COLO829 (cell line): ENCODE data around the gene STOX1.
"Not testable (repeated sequence)": the region's sequence is repeated elsewhere in the genome, so short reads cannot be mapped to it uniquely, and the experiment has no call there.

ENCODE experiments used
- DNase-seq: peaks from one replicate; pipeline ENCODE4 v3.0.0; 2012; ENCODE audit warnings: low spot score

Gene STOX1, protein sequence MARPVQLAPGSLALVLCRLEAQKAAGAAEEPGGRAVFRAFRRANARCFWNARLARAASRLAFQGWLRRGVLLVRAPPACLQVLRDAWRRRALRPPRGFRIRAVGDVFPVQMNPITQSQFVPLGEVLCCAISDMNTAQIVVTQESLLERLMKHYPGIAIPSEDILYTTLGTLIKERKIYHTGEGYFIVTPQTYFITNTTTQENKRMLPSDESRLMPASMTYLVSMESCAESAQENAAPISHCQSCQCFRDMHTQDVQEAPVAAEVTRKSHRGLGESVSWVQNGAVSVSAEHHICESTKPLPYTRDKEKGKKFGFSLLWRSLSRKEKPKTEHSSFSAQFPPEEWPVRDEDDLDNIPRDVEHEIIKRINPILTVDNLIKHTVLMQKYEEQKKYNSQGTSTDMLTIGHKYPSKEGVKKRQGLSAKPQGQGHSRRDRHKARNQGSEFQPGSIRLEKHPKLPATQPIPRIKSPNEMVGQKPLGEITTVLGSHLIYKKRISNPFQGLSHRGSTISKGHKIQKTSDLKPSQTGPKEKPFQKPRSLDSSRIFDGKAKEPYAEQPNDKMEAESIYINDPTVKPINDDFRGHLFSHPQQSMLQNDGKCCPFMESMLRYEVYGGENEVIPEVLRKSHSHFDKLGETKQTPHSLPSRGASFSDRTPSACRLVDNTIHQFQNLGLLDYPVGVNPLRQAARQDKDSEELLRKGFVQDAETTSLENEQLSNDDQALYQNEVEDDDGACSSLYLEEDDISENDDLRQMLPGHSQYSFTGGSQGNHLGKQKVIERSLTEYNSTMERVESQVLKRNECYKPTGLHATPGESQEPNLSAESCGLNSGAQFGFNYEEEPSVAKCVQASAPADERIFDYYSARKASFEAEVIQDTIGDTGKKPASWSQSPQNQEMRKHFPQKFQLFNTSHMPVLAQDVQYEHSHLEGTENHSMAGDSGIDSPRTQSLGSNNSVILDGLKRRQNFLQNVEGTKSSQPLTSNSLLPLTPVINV

GRCh38 chr10:68826764-68827591 lies at the start of gene STOX1:
Gene STOX1 (plus strand): TSS chr10:68827531. CDS start chr10:68827624, 93 bp downstream.
- no peak for DNase-seq

DNA sequence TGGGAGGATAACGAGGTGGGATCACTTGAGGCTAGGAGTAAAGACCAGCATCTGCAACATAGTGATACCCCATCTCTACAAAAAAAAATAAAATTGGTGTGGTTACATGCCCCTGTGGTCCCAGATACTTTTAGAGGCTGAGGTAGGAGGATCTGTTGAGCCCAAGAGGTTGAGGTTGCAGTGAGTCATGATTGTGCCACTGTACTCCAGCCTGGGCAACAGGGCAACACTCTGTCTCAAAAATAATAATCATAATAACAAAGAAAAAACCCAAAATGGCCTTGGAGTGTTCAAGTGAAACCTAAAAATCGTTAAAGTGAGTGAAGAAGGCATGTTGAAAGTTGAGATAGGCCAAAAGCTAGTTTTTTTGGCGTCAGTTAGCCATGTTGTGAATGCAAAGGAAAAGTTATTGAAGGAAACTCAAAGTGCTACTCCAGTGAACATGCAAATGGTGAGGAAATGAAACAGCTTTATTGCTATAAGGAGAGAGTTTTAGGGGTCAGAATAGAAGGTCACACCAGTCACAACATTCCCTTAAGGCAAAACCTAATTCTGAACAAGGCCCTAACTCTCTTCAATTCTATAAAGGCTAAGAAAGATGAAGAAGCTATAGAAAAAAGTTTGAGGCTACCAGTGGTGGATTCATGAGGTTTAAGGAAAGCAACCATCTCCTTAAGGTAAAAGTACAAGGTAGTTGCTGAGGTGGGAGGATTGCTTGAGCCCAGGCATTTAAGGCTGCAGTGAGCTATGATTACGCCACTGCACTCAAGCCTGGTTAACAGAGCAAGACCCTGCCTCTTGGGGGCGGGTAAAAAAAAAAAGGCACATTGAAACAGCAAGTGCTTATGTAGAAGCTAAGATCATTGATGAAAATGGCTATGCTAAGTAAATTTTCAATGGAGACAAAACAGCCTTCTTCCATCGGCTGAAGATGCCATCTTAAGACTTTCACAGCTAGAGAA lies 45.4 kb upstream of the STOX1 start:
- no peak for DNase-seq

- no peak for DNase-seq
Observed at GRCh38 chr10:68784476-68784875, 42.9 kb upstream of the STOX1 start.

GRCh38 chr10:68787813-68788212 lies 39.5 kb upstream of the STOX1 start:
- DNase-seq, result no peak

DNA sequence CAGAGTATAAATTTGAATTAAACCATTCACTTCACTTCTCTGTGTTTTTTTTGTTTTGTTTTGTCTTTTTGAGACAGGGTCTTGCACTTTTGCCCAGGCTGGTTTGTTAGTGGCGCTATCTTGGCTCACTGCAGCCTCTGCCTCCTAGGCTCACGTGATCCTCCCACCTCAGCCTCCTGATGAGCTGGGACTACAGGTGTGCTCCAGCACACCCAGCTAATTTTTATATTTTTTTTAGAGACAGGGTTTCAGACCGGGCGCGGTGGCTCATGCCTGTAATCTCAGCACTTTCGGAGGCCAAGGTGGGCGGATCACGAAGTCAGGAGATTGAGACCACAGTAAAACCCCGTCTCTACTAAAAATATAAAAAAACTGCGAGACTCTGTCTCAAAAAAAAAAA lies 36.9 kb upstream of the STOX1 start:
- no peak for DNase-seq

DNA sequence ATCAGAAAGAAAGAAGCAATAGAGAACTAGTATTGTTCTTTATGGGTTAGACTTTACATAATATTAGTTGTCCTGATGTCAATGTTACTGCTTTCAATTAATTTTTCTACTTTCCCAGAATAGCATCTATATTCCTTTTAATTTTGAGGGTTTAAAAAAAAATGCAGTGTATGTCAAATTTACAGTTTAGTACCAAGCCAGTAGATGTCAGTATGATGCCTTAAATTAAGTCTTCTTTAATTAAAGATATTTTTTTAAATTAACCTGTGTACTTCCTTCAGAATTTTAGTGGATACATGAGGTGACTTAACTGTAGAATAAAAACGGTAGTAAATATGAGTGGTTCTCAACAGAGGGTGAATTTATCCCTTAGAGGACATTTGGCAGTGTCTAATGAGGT lies 35.2 kb upstream of the STOX1 start:
- DNase-seq, result no peak

DNA sequence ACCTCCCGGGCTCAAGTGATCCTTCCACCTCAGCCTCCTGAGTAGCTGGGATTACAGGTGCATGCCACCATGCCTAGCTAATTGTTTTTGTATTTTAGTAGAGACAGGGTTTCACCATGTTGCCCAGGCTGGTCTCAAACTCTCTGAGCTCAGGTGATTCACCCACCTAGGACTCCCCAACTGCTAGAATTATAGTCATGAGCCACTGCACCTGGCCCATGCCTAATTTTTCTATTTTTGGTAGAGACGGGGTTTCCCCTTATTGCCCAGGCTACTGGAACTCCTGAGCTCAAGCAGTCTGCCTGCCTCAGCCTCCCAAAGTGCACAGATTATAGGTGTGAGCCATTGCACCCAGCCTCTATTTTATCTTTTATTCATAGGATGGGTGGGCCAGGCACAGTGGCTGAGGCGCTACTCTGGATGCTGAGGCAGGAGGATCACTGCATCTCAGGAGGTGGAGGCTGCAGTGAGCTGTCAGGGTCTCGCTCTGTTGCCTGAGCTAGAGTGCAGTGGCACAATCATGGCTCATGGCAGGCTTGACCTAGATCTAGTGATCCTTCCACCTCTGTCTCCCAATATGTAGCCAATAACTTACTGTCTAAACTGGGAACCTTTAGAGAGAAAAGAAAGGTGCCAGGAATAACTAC lies 31.3 kb upstream of the STOX1 start:
- DNase-seq, result no peak

- DNase-seq, result no peak
Observed at GRCh38 chr10:68796605-68797004, 30.7 kb upstream of the STOX1 start.

DNA sequence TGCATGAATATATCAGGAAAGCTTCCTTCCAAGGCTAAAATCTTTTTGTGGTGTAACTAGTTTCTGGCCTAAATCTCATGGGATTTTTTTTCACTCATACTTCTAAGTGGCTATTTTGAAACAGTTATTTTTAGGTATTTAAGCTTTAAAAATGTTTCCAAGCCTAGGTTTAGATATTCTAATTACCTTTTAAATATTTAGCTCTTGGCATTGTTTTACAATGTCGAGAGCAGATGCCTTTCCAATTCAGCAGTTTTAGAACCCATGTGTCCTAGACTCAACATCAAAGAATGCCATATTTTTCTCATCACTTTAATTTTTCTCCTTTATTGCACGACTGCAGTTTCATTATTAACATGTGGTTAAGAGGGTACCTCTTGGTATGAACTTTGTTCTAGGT lies 27.1 kb upstream of the STOX1 start:
- no peak for DNase-seq

DNA sequence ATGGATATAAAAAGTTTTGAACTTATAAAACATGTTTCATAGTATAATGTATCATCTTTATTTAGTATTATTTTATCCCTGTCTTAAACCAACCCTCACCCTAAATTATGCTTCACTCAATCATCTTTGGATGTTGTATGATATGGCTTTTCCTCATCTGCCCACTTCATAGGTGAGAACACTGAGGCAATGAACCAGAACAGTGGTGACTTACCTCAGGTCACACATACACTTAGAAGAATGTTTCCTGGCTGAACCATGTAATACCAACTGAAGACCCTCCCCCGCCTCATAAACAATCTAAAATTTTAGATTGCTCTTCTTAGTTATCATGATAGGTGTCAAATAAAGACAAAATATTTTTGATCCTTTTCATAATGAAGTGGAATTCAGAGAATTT lies 22.6 kb upstream of the STOX1 start:
- no peak for DNase-seq

GRCh38 chr10:68810830-68811229 lies 16.5 kb upstream of the STOX1 start:
- DNase-seq, result not testable (repeated sequence)

- no peak for DNase-seq
Observed at GRCh38 chr10:68811314-68812009, 15.9 kb upstream of the STOX1 start.

GRCh38 chr10:68812420-68812819 lies 14.9 kb upstream of the STOX1 start:
- no peak for DNase-seq

DNA sequence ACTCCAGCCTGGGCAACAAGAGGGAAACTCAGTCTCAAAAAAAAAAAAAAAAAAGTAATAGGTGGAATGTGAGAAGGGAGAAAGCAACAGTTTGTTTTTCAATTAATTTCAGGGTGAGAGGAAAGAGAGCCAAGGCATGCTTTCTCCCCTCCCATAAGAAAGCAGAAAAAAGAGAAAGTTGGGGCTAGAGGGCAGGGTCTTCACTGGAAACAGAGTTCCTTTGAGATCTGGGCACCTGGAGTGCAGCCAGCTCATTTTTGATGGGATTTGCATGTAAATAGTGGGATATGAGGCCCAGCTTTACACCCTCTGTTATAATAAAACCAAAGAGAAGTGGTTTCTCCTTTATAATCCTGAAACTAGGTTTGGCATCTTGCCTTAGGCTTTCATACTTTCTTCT lies 13.8 kb upstream of the STOX1 start:
- DNase-seq, result no peak

GRCh38 chr10:68816796-68817412 lies 10.4 kb upstream of the STOX1 start:
- DNase-seq, result no peak

DNA sequence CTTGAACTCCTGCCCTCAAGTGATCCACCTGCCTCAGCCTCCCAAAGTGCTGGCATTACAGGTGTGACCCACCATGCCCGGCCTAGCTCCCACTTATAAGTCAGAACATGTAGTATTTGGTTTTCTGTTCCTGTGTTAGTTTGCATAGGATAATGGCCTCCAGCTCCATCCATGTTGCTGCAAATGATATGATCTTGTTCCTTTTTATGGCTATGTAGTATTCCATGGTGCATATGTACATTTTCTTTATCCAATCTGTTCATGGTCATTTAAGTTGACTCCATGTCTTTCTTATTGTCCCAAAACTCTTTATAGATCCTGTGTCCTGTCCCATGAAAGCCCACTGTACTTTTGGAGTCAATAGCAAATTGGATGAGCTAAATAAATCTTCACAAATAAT lies 7.0 kb upstream of the STOX1 start:
- DNase-seq, result not testable (repeated sequence)

- not testable (repeated sequence) for DNase-seq
Observed at GRCh38 chr10:68822626-68823025, 4.7 kb upstream of the STOX1 start.

DNA sequence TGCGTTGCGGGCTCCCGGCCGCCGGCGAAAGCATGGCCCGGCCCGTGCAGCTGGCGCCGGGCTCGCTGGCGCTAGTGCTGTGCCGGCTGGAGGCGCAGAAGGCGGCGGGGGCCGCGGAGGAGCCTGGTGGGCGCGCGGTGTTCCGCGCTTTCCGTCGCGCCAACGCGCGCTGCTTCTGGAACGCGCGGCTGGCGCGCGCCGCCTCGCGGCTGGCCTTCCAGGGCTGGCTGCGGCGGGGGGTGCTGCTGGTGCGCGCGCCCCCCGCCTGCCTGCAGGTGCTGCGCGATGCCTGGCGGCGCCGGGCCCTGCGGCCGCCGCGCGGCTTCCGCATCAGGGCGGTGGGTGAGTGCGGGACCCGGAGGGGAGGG lies 245 bp downstream of the STOX1 start:
- DNase-seq, result not testable (repeated sequence)

DNA sequence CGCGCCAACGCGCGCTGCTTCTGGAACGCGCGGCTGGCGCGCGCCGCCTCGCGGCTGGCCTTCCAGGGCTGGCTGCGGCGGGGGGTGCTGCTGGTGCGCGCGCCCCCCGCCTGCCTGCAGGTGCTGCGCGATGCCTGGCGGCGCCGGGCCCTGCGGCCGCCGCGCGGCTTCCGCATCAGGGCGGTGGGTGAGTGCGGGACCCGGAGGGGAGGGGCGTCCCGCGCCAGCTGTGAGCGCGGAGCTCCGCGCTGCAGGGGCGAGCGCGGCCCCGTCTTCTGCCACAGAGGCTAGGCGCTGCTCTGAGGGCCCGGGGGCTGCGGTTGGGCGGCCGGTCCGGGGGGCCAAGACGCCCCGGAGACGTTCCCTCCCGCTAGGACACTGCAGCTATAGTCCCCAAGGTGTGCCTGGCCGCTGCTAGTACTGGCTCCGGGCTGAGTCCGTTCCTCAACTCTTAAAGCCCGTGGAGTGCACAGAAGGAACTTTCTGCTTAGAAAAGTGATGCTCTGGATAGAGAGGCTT lies 811 bp downstream of the STOX1 start:
- DNase-seq, result not testable (repeated sequence)
